GM18867 (cell line): ENCODE results near the gene PPP6R1.
"Not testable (repeated sequence)": the region's sequence is repeated elsewhere in the genome, so short reads cannot be mapped to it uniquely, and the experiment has no call there.

ENCODE experiments used
- ATAC-seq: cut with Tn5 transposase; IDR thresholded peaks from one replicate; pipeline ENCODE4 v1.9.1; 2021; ENCODE audit warnings: mild to moderate bottlenecking, moderate library complexity; ENCODE audit not compliant: unreplicated experiment

Gene PPP6R1

GRCh38 chr19:55227241-55228014, 31.4 kb downstream of the PPP6R1 start:
- ATAC-seq, result no peak

- ATAC-seq, result no peak
Measured at GRCh38 chr19:55226788-55227187, 32.0 kb downstream of the PPP6R1 start.

- no peak for ATAC-seq
Measured at GRCh38 chr19:55226273-55226672, 32.5 kb downstream of the PPP6R1 start.

GRCh38 chr19:55225415-55225958, 33.3 kb downstream of the PPP6R1 start:
- no peak for ATAC-seq

- ATAC-seq, result not testable (repeated sequence)
Measured at GRCh38 chr19:55224679-55225414, 34.0 kb downstream of the PPP6R1 start.

- no peak for ATAC-seq
Measured at GRCh38 chr19:55224038-55224665, 34.7 kb downstream of the PPP6R1 start.

- no peak for ATAC-seq
Measured at GRCh38 chr19:55223291-55224037, 35.4 kb downstream of the PPP6R1 start.

- ATAC-seq, result no peak
Measured at GRCh38 chr19:55220525-55220924, 38.3 kb downstream of the PPP6R1 start.

- no peak for ATAC-seq
Measured at GRCh38 chr19:55216461-55217198, 42.2 kb downstream of the PPP6R1 start.

GRCh38 chr19:55213547-55213946, 45.3 kb downstream of the PPP6R1 start:
- no peak for ATAC-seq

GRCh38 chr19:55212447-55212846, 46.4 kb downstream of the PPP6R1 start:
- ATAC-seq, result no peak

GRCh38 chr19:55209693-55210472, 48.9 kb downstream of the PPP6R1 start:
- no peak for ATAC-seq

- no peak for ATAC-seq
Measured at GRCh38 chr19:55208880-55209692, 49.7 kb downstream of the PPP6R1 start, which contains the start of gene PTPRH. Gene PTPRH, minus strand, starts transcription at chr19:55209501. Its CDS starts 68 bp downstream, at chr19:55209433.

GRCh38 chr19:55206664-55207500, 51.9 kb downstream of the PPP6R1 start:
- ATAC-seq, result no peak

GRCh38 chr19:55202199-55202598, 56.6 kb downstream of the PPP6R1 start:
- not testable (repeated sequence) for ATAC-seq

GRCh38 chr19:55199620-55200204, 59.1 kb downstream of the PPP6R1 start:
- ATAC-seq, result no peak

GRCh38 chr19:55198651-55199050, 60.2 kb downstream of the PPP6R1 start:
- no peak for ATAC-seq
